Measurements from ENCODE around the gene COQ10A.

- TF ChIP-seq, protein P1, sequence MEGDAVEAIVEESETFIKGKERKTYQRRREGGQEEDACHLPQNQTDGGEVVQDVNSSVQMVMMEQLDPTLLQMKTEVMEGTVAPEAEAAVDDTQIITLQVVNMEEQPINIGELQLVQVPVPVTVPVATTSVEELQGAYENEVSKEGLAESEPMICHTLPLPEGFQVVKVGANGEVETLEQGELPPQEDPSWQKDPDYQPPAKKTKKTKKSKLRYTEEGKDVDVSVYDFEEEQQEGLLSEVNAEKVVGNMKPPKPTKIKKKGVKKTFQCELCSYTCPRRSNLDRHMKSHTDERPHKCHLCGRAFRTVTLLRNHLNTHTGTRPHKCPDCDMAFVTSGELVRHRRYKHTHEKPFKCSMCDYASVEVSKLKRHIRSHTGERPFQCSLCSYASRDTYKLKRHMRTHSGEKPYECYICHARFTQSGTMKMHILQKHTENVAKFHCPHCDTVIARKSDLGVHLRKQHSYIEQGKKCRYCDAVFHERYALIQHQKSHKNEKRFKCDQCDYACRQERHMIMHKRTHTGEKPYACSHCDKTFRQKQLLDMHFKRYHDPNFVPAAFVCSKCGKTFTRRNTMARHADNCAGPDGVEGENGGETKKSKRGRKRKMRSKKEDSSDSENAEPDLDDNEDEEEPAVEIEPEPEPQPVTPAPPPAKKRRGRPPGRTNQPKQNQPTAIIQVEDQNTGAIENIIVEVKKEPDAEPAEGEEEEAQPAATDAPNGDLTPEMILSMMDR (IDR thresholded peaks at IDR 0.05; ENCODE audit: low read length): no peak
- TF ChIP-seq EZH2 (IDR thresholded peaks at IDR 0.05; ENCODE audit: borderline replicate concordance, low read length): no peak
These were observed 35.6 kb upstream of the COQ10A start for GRCh38 chr12:56231184-56231582.

Measured in OCI-LY1 (cell line).